Activated CD4-positive, alpha-beta T cell treated with anti-CD3 and anti-CD28 coated beads, Interleukin-2, amount 50 U/mL, for 16 hours (primary cell): Measurements from ENCODE around the gene CDKL5.
"Not testable (repeated sequence)": the region's sequence is repeated elsewhere in the genome, so short reads cannot be mapped to it uniquely, and the experiment has no call there.

ENCODE experiments used
- DNase-seq: peaks from one replicate; pipeline ENCODE4 v3.0.0-alpha.2; 2020

The CDKL5 gene

GRCh38 chrX:18425199-18426003 is at the start of gene CDKL5:
CDKL5 (plus strand) TSS chrX:18425608; CDS start chrX:18507097, 81,489 bp downstream.
- peak; percentile 95 for DNase-seq

GRCh38 chrX:18377796-18378195 is 47.6 kb upstream of the CDKL5 start:
- DNase-seq = peak; percentile 25

GRCh38 chrX:18389966-18390365 is 35.4 kb upstream of the CDKL5 start:
- DNase-seq = no peak

- peak; percentile 59 for DNase-seq
These were observed 34.4 kb upstream of the CDKL5 start for GRCh38 chrX:18390941-18391538.

- no peak for DNase-seq
These were observed 30.9 kb upstream of the CDKL5 start for GRCh38 chrX:18394477-18394876.

- no peak for DNase-seq
These were observed 23.6 kb upstream of the CDKL5 start for GRCh38 chrX:18401848-18402213.

- DNase-seq = no peak
These were observed 18.7 kb upstream of the CDKL5 start for GRCh38 chrX:18406531-18407266.

- DNase-seq = no peak
These were observed 15.4 kb upstream of the CDKL5 start for GRCh38 chrX:18410038-18410437.

- DNase-seq = no peak
These were observed 10.0 kb upstream of the CDKL5 start for GRCh38 chrX:18415386-18415785.

- DNase-seq = no peak
These were observed 3.1 kb upstream of the CDKL5 start for GRCh38 chrX:18422325-18422724.

GRCh38 chrX:18422886-18423285 is 2.5 kb upstream of the CDKL5 start:
- DNase-seq = no peak

GRCh38 chrX:18424482-18425198 is 768 bp upstream of the CDKL5 start:
- DNase-seq = peak; percentile 18

- DNase-seq = no peak
These were observed 554 bp downstream of the CDKL5 start for GRCh38 chrX:18426004-18426320.

- no peak for DNase-seq
These were observed 2.6 kb downstream of the CDKL5 start for GRCh38 chrX:18428006-18428405.

GRCh38 chrX:18433288-18433687 is 7.9 kb downstream of the CDKL5 start:
- DNase-seq = not testable (repeated sequence)

GRCh38 chrX:18434896-18435295 is 9.5 kb downstream of the CDKL5 start:
- DNase-seq = no peak

GRCh38 chrX:18436017-18436416 is 10.6 kb downstream of the CDKL5 start:
- DNase-seq = no peak

GRCh38 chrX:18440835-18441234 is 15.4 kb downstream of the CDKL5 start:
- DNase-seq = no peak

- no peak for DNase-seq
These were observed 16.5 kb downstream of the CDKL5 start for GRCh38 chrX:18441780-18442367.

GRCh38 chrX:18448416-18448815 is 23.0 kb downstream of the CDKL5 start:
- no peak for DNase-seq

GRCh38 chrX:18449236-18449635 is 23.8 kb downstream of the CDKL5 start:
- DNase-seq = no peak

GRCh38 chrX:18455384-18455783 is 30.0 kb downstream of the CDKL5 start:
- DNase-seq = no peak

GRCh38 chrX:18457000-18457399 is 31.6 kb downstream of the CDKL5 start:
- no peak for DNase-seq
